ENCODE measurements around the gene UBB. TPM values are rescaled to one million over a fixed set of nuclear protein-coding genes. Genes with fewer than 3 reads are reported as not detected.
"Not testable (repeated sequence)": the region's sequence is repeated elsewhere in the genome, so short reads cannot be mapped to it uniquely, and the experiment has no call there.

The UBB gene
- total and polyA plus RNA-seq, 2 experiments from 2014 or later, result 1,250 to 2,041 TPM

- H2AFZ ChIP-seq, result no peak overlapping the region
- 37% methylated on average over 9 of the region's 9 CpGs for WGBS (ENCODE audit: low lambda C conversion rate, missing lambda C conversion rate)
These were observed 17.7 kb downstream of the UBB start for GRCh38 chr17:16398270-16399267.

DNA sequence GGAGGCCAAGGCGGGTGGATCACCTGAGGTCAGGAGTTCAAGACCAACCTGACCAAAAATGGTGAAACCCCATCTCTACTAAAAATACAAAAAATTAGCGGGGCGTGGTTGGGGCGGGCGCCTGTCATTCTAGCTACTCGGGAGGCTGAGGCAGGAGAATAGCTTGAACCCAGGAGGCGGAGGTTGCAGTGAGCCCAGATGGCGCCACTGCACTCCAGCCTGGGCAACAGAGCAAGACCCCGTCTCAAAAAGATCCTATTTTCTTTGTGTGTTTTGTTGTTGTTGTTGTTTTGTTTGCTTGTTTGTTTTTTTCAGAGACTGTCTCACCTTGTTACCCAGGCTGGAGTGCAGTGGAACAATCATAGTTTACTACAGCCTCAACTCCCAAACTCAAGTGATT is 23.0 kb downstream of the UBB start:
- not testable (repeated sequence) for H2AFZ ChIP-seq; H3K4me2 ChIP-seq; H3K4me1 ChIP-seq (ENCODE audit: insufficient read depth); H4K20me1 ChIP-seq (ENCODE audit: insufficient read depth, poor library complexity, severe bottlenecking); H3K79me2 ChIP-seq; H3K9me3 ChIP-seq (ENCODE audit: low read depth); H3K36me3 ChIP-seq (replicated peaks; ENCODE audit: insufficient read depth, low read depth); H3K4me3 ChIP-seq; DNase-seq (ENCODE audit: low spot score); H3K27me3 ChIP-seq; H3K9me2 ChIP-seq (replicated peaks; ENCODE audit: insufficient read depth)
- H3K27ac ChIP-seq, result peak overlapping the region; percentile 39
- WGBS (ENCODE audit: low lambda C conversion rate, missing lambda C conversion rate), result 96% methylated on average over 9 of the region's 9 CpGs

More at GRCh38 chr17:16398270-16399267, 17.7 kb downstream of the UBB start:
- H3K4me2 ChIP-seq, result no peak overlapping the region
- H3K9me3 ChIP-seq (ENCODE audit: low read depth), result no peaks in the 10 kb centered on the region
- no peaks in the 10 kb centered on the region for H3K79me2 ChIP-seq
- DNase-seq (ENCODE audit: low spot score), result no peak
- no peak for TF ChIP-seq CTCF (IDR thresholded peaks at IDR 0.05; ENCODE audit: poor library complexity)
- no peak for TF ChIP-seq EZH2phosphoT487 (IDR thresholded peaks at IDR 0.05; ENCODE audit: low read depth, severe bottlenecking, unreplicated experiment)
- TF ChIP-seq EZH2 (IDR thresholded peaks at IDR 0.05; ENCODE audit: borderline replicate concordance), result no peak
- peak overlapping the region; percentile 19 for H3K27ac ChIP-seq
- no peaks in the 10 kb centered on the region for H4K20me1 ChIP-seq (ENCODE audit: insufficient read depth, poor library complexity, severe bottlenecking)
- no peaks in the 10 kb centered on the region for H3K9me2 ChIP-seq (replicated peaks; ENCODE audit: insufficient read depth)
- no peaks in the 10 kb centered on the region for H3K36me3 ChIP-seq (replicated peaks; ENCODE audit: insufficient read depth, low read depth)
- no peaks in the 10 kb centered on the region for H3K27me3 ChIP-seq
- peaks cover 5% of the 10 kb centered on the region for H3K4me1 ChIP-seq (ENCODE audit: insufficient read depth)
- H3K4me3 ChIP-seq, result no peak overlapping the region

- Histone ChIP-seq H3K79me2 (no peaks in the 10 kb centered on the region), H2AFZ (peak overlapping the region; percentile 99), H4K20me1 (ENCODE audit: insufficient read depth, poor library complexity, severe bottlenecking) (no peaks in the 10 kb centered on the region), H3K4me1 (ENCODE audit: insufficient read depth) (peaks cover 5% of the 10 kb centered on the region), H3K36me3 (replicated peaks; ENCODE audit: insufficient read depth, low read depth) (no peaks in the 10 kb centered on the region), H3K4me2 (peak overlapping the region; percentile 98), H3K27ac (peak overlapping the region; percentile 51), H3K9me2 (replicated peaks; ENCODE audit: insufficient read depth) (no peaks in the 10 kb centered on the region), H3K4me3 (peak overlapping the region; percentile 83), H3K27me3 (no peaks in the 10 kb centered on the region), H3K9me3 (ENCODE audit: low read depth) (no peaks in the 10 kb centered on the region)
- TF ChIP-seq CTCF (IDR thresholded peaks at IDR 0.05; ENCODE audit: poor library complexity), result peak; percentile 13
- no peak for TF ChIP-seq EZH2 (IDR thresholded peaks at IDR 0.05; ENCODE audit: borderline replicate concordance)
- WGBS (ENCODE audit: low lambda C conversion rate, missing lambda C conversion rate), result 22% methylated on average over 28 of the region's 67 CpGs
- peak; percentile 56 for DNase-seq (ENCODE audit: low spot score)
These were observed 26.1 kb downstream of the UBB start for GRCh38 chr17:16406742-16407674.

All from hepatocyte (in vitro differentiated cells).